Measurements from ENCODE around the gene TMEM150C.

GRCh38 chr4:82467471-82467870 lies 94.3 kb downstream of the TMEM150C start:
- no peak for TF ChIP-seq EZH2 (IDR thresholded peaks at IDR 0.05; ENCODE audit: low read length)
- TF ChIP-seq CTCF (optimal IDR thresholded peaks at IDR 0.05 in 1 of 3, IDR thresholded peaks at IDR 0.05 in 1 of 3, conservative IDR thresholded peaks at IDR 0.05 in 1 of 3; ENCODE audit: extremely low read depth in 1 of 3, insufficient read depth in 2 of 3, low read length in 3 of 3) = no peak
